Mammary epithelial cell (primary cell): ENCODE measurements around the gene WDR45.

Experiments
- CTCF ChIP-seq, 2 donors: IDR thresholded peaks in 1 of 2; conservative IDR thresholded peaks in 1 of 2; 2 replicates each; pipeline ENCODE4 v1.5.1; 2011 to 2012; ENCODE audit warnings: inconsistent platforms in 2 of 2, low read length in 2 of 2, mild to moderate bottlenecking in 2 of 2, control low read depth in 1 of 2, low read depth in 1 of 2; ENCODE audit not compliant: insufficient read depth in 1 of 2; ENCODE audit errors: extremely low read depth in 1 of 2
- EZH2 ChIP-seq: IDR thresholded peaks from 2 replicates; pipeline ENCODE4 v1.6.1; 2012; ENCODE audit warnings: low read length, inconsistent platforms, borderline replicate concordance

GRCh38 chrX:49061916-49062315 is 17.8 kb downstream of the WDR45 start:
- TF ChIP-seq CTCF (conservative IDR thresholded peaks at IDR 0.05 in 1 of 2, IDR thresholded peaks at IDR 0.05 in 1 of 2; ENCODE audit: extremely low read depth in 1 of 2, insufficient read depth in 1 of 2, low read depth in 1 of 2, low read length in 2 of 2) (no peak), EZH2 (no peak)
